Activated effector memory CD4-positive, alpha-beta T cell treated with anti-CD3 and anti-CD28 coated beads, Interleukin-2, amount 50 U/mL, for 16 hours (primary cell): ENCODE results near the gene ERH.
"Not testable (repeated sequence)": the region's sequence is repeated elsewhere in the genome, so short reads cannot be mapped to it uniquely, and the experiment has no call there.

ENCODE experiments used
- DNase-seq: peaks from one replicate; pipeline ENCODE4 v3.0.0-alpha.2; 2020

The ERH gene

GRCh38 chr14:69392481-69392880 is 5.6 kb downstream of the ERH start:
- DNase-seq, result no peak

- DNase-seq, result not testable (repeated sequence)
Measured at GRCh38 chr14:69391400-69391799, 6.7 kb downstream of the ERH start.

- no peak for DNase-seq
Measured at GRCh38 chr14:69387311-69387710, 10.8 kb downstream of the ERH start.

DNA sequence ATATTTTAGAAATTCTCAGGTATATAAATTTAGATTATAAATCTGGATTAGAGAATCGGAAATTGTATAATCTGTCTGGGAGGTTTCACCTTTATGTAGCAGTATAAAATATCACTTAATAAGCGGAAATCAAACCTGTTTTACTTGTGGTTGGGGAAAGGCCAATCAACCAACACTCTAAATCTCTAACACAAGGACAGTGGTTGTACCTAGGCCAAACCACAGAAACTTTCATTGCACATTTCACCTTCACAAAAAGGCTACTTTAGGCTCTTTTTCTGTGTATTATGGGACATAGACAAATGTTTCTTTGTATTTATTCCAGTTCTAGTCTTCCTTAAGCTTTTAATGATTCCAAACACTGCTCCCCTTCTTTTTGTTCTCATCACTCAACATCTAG is 19.8 kb downstream of the ERH start:
- DNase-seq, result no peak

DNA sequence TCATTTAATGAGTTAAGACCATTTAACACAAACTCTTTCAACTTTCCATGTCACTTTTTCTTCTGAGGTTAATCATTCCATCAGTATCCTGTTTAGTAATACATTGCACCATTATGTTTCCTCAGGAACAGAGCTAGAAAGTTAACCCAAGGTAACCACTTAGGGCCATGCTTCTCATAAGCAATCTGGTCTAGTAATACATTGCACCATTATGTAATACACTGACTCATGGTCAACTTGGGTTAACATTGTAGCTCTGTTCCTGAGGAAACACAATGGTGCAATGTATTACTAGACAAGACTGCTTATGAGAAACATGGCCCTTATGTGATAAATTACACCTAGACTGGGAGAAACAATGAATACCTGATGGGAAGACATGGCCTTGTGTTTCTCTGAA is 21.7 kb downstream of the ERH start:
- no peak for DNase-seq

- no peak for DNase-seq
Measured at GRCh38 chr14:69375722-69376121, 22.4 kb downstream of the ERH start.

- DNase-seq, result no peak
Measured at GRCh38 chr14:69375182-69375581, 22.9 kb downstream of the ERH start.

DNA sequence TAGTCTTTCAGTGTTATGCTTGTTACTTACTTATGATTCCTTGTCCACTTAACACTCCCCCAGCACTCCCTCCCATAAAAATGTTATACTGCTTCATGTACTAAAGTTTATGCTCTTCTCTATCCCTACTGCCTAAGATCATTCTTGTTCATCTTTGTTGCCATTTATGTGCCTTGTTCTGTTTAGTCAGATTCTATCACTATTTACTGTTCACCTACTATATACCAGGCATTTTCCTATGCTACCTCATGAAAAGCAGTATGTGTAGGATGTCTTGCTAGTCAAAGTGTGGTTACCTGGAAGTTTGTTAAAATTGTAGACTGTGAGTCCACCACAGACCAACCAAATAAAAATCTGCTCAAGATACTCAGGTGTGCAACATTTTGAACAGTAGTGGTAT is 23.9 kb downstream of the ERH start:
- DNase-seq, result no peak

DNA sequence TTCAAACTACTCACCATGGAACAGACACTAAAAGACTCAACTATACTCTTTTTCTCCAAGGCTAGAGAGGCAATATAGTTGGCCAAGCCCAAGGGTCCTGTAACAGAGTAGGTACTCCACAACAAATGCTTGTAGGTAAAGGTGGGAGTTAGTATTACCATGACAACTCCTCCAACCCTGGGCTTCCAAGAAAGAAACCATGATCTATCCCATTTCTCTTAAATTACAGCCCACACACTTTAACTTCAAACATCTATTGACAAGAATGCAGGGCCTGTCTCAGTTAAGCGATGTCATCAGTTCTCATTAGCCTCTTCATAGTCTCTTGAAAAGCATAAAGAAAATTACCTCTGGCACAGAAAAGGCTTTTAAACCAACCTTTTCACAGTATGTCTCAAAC is 25.0 kb downstream of the ERH start:
- no peak for DNase-seq

DNA sequence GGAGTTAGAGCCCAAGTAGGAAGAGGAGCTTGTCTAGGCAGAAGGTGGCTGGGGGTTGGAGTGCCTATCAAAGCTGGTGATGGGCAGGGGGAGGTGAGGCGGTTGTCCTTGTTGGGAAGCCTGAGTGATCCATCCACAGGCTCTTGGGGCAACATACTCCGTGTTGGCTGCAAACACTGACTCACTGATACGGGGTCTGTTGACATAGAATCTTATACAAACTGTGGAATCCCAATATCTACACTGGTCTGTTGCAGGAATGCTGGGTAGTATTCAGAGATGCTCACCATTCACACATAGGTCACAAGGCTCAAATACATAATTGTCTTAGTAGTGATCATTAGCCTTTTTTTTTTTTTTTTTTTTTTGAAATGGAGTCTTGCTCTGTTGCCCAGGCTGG is 26.0 kb downstream of the ERH start:
- no peak for DNase-seq

- DNase-seq, result no peak
Measured at GRCh38 chr14:69370061-69370460, 28.0 kb downstream of the ERH start.

GRCh38 chr14:69368381-69368780 is 29.7 kb downstream of the ERH start:
- no peak for DNase-seq

GRCh38 chr14:69366761-69367160 is 31.3 kb downstream of the ERH start:
- DNase-seq, result no peak

- no peak for DNase-seq
Measured at GRCh38 chr14:69366069-69366468, 32.0 kb downstream of the ERH start.

- no peak for DNase-seq
Measured at GRCh38 chr14:69364378-69364777, 33.7 kb downstream of the ERH start.

- no peak for DNase-seq
Measured at GRCh38 chr14:69363964-69364363, 34.1 kb downstream of the ERH start.

DNA sequence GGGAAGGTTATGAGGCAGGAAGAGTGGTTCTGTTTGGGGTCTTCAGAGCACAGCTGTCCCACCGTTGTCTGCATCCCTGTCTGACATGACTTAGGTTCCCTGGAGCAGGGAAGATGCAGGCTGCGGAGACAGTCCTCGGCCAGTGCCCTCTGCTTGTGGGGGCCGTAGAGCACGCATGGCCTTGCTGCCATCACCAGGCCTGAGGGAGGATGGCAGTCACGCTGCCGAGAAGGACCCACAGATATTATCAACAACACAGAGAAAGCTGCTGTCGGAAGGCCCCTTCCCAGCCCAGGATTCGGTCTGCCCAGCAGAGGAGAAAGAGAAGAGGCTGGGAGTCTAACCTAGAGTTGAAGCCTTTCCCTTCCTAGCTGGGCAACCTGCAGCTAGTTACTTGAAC is 35.0 kb downstream of the ERH start:
- DNase-seq, result no peak

DNA sequence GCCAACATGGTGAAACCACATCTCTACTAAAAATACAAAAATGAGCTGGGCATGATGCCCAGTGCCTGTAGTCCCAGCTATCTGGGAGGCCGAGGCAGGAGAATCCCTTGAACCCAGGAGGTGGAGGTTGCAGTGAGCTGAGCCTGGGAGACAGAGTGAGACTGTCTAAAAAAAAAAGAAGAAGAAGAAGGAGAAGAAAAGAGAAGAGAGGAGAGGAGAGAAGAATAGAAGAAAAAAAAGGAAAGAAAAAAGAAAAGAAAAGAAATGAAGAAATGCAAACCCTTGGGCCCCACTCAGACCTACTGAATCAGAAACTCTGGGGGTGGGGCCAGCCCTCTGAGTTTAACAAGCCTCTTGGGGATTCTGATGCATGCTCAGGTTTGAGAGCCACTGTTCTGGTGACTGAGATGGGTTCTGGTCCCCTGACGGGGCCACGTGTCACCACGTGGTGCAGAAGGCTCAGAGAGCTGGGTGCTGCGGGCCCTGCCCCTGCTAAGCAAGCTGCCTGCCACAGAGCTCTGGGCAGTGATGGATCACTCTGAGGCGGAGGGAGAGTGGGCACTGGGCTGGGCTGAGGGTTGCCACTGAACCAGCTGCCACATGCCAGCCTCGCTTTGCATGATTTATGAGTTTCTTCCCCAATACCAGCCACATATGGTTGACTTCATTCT is 37.5 kb downstream of the ERH start:
- no peak for DNase-seq

- DNase-seq, result no peak
Measured at GRCh38 chr14:69358966-69359365, 39.1 kb downstream of the ERH start.

DNA sequence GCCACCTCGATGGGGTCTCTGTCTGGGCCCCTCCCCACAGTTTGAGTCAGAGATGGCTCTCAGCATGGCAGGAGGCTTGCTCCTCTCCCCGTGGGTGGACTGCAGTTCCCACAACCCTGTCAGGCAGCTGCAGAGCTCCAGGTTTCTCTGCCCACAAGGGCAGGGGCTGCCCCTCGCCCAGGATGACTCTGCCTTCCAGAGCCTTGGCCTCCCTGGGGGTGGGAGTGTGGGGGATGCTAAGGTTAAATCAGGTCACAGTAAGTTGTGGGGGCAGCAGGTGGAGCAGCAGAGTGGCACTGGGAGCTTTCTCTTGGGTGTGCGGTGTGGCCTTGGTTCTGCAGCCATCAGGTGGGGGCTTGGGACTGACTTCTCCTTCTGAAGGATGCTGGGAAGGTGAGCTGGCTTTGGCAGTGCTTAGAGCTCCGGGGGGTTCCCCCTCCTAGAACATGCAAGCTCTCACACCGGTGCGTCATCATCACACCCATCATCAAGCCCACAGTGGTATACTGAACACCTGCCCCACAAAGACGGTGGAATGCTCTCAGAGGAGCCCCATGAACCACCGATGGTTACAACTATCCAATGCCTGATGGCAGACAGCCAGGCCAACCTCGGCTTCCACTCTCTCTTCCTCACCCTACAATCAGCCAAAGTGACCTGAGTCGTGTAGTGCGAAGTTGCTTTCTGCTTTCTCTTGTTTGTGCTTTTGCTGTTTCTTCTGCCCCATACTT is 39.7 kb downstream of the ERH start:
- DNase-seq, result peak; percentile 68

- no peak for DNase-seq
Measured at GRCh38 chr14:69357544-69358200, 40.4 kb downstream of the ERH start.

- no peak for DNase-seq
Measured at GRCh38 chr14:69356903-69357543, 41.1 kb downstream of the ERH start.

GRCh38 chr14:69355607-69356281 is 42.4 kb downstream of the ERH start:
- no peak for DNase-seq
